Measurements from ENCODE around the gene MYO7B. TPM values are rescaled to one million over a fixed set of nuclear protein-coding genes. Genes with fewer than 3 reads are reported as not detected.
A peak's percentile ranks its signal among the peaks of the same experiment; 100 is the strongest.

MYO7B gene
- total and polyA plus RNA-seq, 7 donors, result 0.28 to 0.61 (median 0.49) TPM

DNA sequence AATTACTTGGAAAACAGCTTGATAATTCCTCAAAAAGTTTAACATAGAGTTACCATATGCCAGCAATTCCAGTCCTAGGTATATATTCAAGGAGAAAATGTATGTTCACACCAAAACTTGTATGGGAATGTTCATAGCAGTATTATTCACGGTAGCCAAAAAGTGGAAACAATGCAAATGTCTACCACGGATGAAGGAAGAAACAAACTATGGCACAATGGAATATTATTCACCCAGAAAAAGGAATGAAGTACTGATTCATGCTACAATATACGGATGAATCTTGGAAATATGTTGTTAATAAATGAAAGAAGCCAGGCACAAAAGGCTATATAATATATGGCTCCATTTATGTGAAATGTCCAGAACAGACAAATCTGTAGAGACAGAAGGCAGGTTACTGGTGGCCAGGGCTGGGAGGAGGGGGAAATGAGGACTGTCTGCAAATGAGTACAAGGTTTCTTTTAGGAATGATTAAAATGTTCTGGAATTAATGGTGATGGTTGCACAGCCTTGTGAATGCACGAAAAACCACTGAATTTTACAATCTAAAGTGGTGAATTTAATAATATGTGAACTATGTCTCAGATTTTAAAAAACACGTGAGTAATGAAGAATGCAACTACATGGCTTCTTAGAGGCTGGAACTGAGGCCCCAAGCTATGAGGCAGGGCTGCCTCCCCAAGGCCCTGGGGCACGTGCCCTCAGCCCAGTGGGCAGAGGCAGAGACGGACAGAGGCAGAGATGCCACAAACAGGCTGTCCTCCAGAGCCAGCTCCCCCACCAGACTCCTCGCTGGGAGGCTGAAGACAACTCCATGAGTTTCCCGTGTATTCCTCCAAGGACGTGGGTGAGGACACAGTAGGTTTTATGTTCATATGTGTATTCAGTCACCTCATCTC, 134.8 kb downstream of the MYO7B start:
- no peak overlapping the region for H3K4me3 ChIP-seq
- TF ChIP-seq, protein P1, sequence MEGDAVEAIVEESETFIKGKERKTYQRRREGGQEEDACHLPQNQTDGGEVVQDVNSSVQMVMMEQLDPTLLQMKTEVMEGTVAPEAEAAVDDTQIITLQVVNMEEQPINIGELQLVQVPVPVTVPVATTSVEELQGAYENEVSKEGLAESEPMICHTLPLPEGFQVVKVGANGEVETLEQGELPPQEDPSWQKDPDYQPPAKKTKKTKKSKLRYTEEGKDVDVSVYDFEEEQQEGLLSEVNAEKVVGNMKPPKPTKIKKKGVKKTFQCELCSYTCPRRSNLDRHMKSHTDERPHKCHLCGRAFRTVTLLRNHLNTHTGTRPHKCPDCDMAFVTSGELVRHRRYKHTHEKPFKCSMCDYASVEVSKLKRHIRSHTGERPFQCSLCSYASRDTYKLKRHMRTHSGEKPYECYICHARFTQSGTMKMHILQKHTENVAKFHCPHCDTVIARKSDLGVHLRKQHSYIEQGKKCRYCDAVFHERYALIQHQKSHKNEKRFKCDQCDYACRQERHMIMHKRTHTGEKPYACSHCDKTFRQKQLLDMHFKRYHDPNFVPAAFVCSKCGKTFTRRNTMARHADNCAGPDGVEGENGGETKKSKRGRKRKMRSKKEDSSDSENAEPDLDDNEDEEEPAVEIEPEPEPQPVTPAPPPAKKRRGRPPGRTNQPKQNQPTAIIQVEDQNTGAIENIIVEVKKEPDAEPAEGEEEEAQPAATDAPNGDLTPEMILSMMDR (IDR thresholded peaks at IDR 0.05), result no peak
- no peak for ATAC-seq

DNA sequence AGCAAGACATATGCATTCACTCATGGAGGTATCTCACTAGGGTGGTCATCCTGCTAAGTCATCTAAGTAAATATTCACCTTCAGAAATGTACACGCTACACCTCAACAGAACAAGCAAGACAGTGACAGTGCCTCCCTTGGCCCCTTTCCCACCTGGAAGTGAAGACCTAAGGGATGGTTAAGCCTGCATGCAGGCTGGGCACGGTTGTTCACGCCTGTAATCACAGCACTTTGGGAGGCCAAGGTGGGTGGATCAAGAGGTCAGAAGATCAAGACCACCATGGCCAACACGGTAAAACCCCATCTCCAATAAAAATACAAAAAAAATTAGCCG, 135.4 kb downstream of the MYO7B start:
- Histone ChIP-seq H3K9me3 (no peaks in the 10 kb centered on the region), H3K27me3 (ENCODE audit: insufficient read depth in 3 of 3, low read length in 2 of 3) (peaks cover 0 to 12% (median 7%) of the 10 kb centered on the region in 3 donors), H3K36me3 (ENCODE audit: insufficient read depth in 1 of 2, low read depth in 1 of 2) (no peaks in the 10 kb centered on the region), H3K27ac (no peak overlapping the region), H3K4me3 (no peak overlapping the region), H3K4me1 (peaks cover 3% of the 10 kb centered on the region)
- ATAC-seq (no peak), DNase-seq (no peak)
- 77 to 84% (median 79%) methylated on average over 5 of the region's 5 CpGs for WGBS, 3 donors
- TF ChIP-seq, protein P1 (IDR thresholded peaks at IDR 0.05), result no peak
- intact Hi-C loops (cut with DNase I), result no loop called here

More for the DNA sequence above, 134.8 kb downstream of the MYO7B start:
- Histone ChIP-seq H3K4me1 (no peaks in the 10 kb centered on the region), H3K27ac (no peak overlapping the region), H3K9me3 (no peaks in the 10 kb centered on the region), H3K27me3 (ENCODE audit: insufficient read depth in 3 of 3, low read length in 2 of 3) (peaks cover 0 to 8% (median 6%) of the 10 kb centered on the region in 3 donors), H3K36me3 (ENCODE audit: insufficient read depth in 1 of 2, low read depth in 1 of 2) (no peaks in the 10 kb centered on the region)
- intact Hi-C loops (cut with DNase I), result no loop called here
- DNase-seq, result no peak
- WGBS, 3 donors, result 72 to 82% (median 77%) methylated on average over 10 of the region's 10 CpGs

DNA sequence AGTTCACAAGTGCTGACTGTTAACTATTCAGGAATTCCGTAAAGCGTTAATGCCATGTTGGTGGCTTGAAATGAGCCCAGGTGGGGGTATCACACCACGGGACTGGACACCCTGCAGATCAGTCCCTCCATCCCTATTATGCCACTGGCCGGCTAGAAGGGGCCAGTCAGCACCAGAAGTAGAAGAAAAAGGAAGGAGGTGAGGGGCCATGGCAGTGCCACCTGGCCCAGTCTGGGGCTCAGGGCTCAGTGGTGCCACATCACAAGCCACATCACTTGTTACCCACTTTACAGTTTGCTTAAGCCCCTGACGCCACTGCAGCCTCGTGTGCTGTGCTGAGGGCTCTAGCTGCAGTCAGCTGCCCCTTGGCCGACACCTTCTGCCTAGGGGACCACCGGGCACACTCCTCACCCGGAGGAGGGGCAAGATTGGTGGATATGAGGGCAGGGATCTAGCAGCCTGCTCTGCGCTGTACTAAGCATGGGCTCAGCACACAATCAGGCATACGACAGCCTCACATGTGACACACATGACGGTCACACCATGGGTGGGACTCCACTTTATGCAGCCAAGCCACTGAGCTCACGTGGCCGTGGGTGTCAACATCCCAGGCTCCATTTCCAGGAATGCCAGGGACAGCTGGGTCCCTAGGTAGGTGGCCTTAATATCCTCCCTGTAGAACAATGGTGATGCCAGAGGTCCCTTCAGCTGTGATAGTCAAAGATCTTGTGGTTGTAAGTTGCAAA, 136.2 kb downstream of the MYO7B start:
- 69 to 77% (median 71%) methylated on average over 14 of the region's 14 CpGs for WGBS, 3 donors
- intact Hi-C loops (cut with DNase I), result no loop called here
- Histone ChIP-seq H3K4me1 (peaks cover 3% of the 10 kb centered on the region), H3K36me3 (ENCODE audit: insufficient read depth in 1 of 2, low read depth in 1 of 2) (no peaks in the 10 kb centered on the region), H3K27ac (no peak overlapping the region), H3K4me3 (no peak overlapping the region), H3K27me3 (ENCODE audit: insufficient read depth in 3 of 3, low read length in 2 of 3) (peaks cover 0 to 12% (median 7%) of the 10 kb centered on the region in 3 donors), H3K9me3 (no peaks in the 10 kb centered on the region)
- TF ChIP-seq, protein P1 (IDR thresholded peaks at IDR 0.05), result no peak
- DNase-seq, result peak in 1 of 2 donors; percentile 38
- ATAC-seq, result no peak

DNA sequence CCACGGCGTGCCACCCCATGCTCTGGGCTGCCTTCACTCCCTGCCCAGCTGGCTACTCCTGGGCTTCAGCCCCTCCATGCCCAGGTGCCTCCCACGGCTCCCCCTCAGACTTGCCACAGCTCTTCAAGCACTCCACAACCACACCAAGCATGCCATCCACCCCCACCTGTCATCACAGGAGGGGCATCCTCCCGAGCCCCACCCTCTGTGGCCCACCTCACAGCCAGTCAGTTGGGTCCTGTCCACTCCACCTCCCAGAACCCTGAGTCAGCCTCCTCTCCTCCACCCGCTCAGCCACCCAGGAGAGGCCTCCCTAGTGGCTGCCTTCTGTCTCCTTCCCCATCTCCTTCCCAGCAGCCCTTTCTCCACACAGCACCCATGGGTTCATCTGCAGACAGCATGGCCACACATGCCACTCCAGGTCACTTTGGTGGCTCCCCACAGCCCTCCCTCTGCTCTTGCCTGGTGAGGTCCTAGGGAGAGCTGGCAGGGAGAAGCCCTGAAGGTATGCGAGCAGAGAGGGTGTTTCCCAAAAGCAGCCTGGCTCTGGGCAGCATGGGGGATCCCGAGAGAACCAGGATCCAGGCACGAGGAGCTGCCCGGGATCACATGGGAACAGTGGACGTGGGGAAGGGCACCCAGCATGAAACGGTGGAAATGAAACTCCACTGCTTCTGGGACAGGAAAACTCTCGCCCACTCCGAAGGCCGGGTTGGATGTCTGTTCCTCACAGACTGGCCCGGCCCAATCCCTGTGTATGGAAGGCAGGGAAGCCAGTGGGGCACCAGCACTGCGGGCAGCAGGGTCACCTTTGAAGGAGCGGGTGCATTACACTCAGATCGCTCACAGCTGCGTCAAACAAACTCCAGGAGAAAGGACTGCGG, 137.1 kb downstream of the MYO7B start:
- WGBS, 3 donors, result 63 to 78% (median 70%) methylated on average over 20 of the region's 20 CpGs
- peaks cover 3% of the 10 kb centered on the region for H3K4me1 ChIP-seq
- peak overlapping the region; percentile 76 for H3K4me3 ChIP-seq
- peak overlapping the region; percentile 30 for H3K27ac ChIP-seq
- H3K36me3 ChIP-seq (ENCODE audit: insufficient read depth in 1 of 2, low read depth in 1 of 2), result no peaks in the 10 kb centered on the region
- H3K9me3 ChIP-seq, result no peaks in the 10 kb centered on the region
- peak in 1 of 2 donors; percentile 50 for DNase-seq
- TF ChIP-seq, protein P1 (IDR thresholded peaks at IDR 0.05), result no peak
- ATAC-seq, result peak in 1 of 4 donors; percentile 1
- intact Hi-C loops (cut with DNase I), result no loop called here
- peaks cover 0 to 12% (median 7%) of the 10 kb centered on the region in 3 donors for H3K27me3 ChIP-seq (ENCODE audit: insufficient read depth in 3 of 3, low read length in 2 of 3)

All from psoas muscle (tissue), 8 donors.